ENCODE measurements around the gene PGAP6. TPM values are rescaled to one million over a fixed set of nuclear protein-coding genes. Genes with fewer than 3 reads are reported as not detected.

PGAP6 gene
- total RNA-seq, 4 donors from 2014 or later = 18.3 to 43.5 (median 28.3) TPM

- no peak for TF ChIP-seq CTCF (IDR thresholded peaks at IDR 0.05; ENCODE audit: low read depth)
These were observed 43.4 kb upstream of the PGAP6 start, which contains the start of gene RAB11FIP3 for GRCh38 chr16:425082-425718. Gene RAB11FIP3, plus strand, starts transcription at chr16:425649. Its CDS starts 358 bp downstream, at chr16:426007.

GRCh38 chr16:424623-425081, 42.9 kb upstream of the PGAP6 start:
- no peak for TF ChIP-seq CTCF (IDR thresholded peaks at IDR 0.05; ENCODE audit: low read depth)

GRCh38 chr16:424033-424622, 42.4 kb upstream of the PGAP6 start:
- TF ChIP-seq CTCF (IDR thresholded peaks at IDR 0.05; ENCODE audit: low read depth) = no peak

- no peak for TF ChIP-seq CTCF (IDR thresholded peaks at IDR 0.05; ENCODE audit: low read depth)
These were observed 32.8 kb upstream of the PGAP6 start for GRCh38 chr16:414395-415169.

GRCh38 chr16:411576-412265, 29.9 kb upstream of the PGAP6 start:
- TF ChIP-seq CTCF (IDR thresholded peaks at IDR 0.05; ENCODE audit: low read depth) = no peak

- TF ChIP-seq CTCF (IDR thresholded peaks at IDR 0.05; ENCODE audit: low read depth) = no peak
These were observed 28.9 kb upstream of the PGAP6 start for GRCh38 chr16:410516-411178.
